Activated CD4-positive, alpha-beta T cell treated with anti-CD3 and anti-CD28 coated beads, Interleukin-2, Interleukin-6, amounts not matched to agents 100 ng/mL and 50 ng/mL, durations not matched to agents 16 hours and 8 hours (primary cell): Measurements from ENCODE around the gene TRIP11.

ENCODE experiments used
- DNase-seq: peaks from one replicate; pipeline ENCODE4 v3.0.0-alpha.2; 2020

TRIP11 gene

GRCh38 chr14:91953170-91953985 is 86.5 kb downstream of the TRIP11 start:
- no peak for DNase-seq

GRCh38 chr14:91947475-91948184 is 92.2 kb downstream of the TRIP11 start, which contains the start of gene FBLN5:
FBLN5 (minus strand) TSS chr14:91947694; CDS start chr14:91947229, 465 bp downstream.
- DNase-seq = peak; percentile 48

GRCh38 chr14:91946622-91947474 is 93.0 kb downstream of the TRIP11 start:
- DNase-seq = no peak

GRCh38 chr14:91945751-91946621 is 93.9 kb downstream of the TRIP11 start:
- no peak for DNase-seq

GRCh38 chr14:91942946-91943345 is 96.9 kb downstream of the TRIP11 start:
- no peak for DNase-seq

- no peak for DNase-seq
Observed at GRCh38 chr14:91942128-91942527, 97.7 kb downstream of the TRIP11 start.

- DNase-seq = no peak
Observed at GRCh38 chr14:91940209-91940608, 99.7 kb downstream of the TRIP11 start.

- no peak for DNase-seq
Observed at GRCh38 chr14:91935586-91935985, 104.3 kb downstream of the TRIP11 start.

- DNase-seq = no peak
Observed at GRCh38 chr14:91934554-91935285, 105.1 kb downstream of the TRIP11 start.

GRCh38 chr14:91931478-91932088 is 108.3 kb downstream of the TRIP11 start:
- no peak for DNase-seq

- no peak for DNase-seq
Observed at GRCh38 chr14:91929700-91930099, 110.2 kb downstream of the TRIP11 start.

- DNase-seq = no peak
Observed at GRCh38 chr14:91927800-91928199, 112.1 kb downstream of the TRIP11 start.

GRCh38 chr14:91927191-91927590 is 112.7 kb downstream of the TRIP11 start:
- no peak for DNase-seq

- no peak for DNase-seq
Observed at GRCh38 chr14:91926131-91926890, 113.5 kb downstream of the TRIP11 start.

- no peak for DNase-seq
Observed at GRCh38 chr14:91925727-91926121, 114.1 kb downstream of the TRIP11 start.

- no peak for DNase-seq
Observed at GRCh38 chr14:91925001-91925726, 114.7 kb downstream of the TRIP11 start.

- no peak for DNase-seq
Observed at GRCh38 chr14:91920526-91920925, 119.3 kb downstream of the TRIP11 start.

- DNase-seq = no peak
Observed at GRCh38 chr14:91919814-91920213, 120.0 kb downstream of the TRIP11 start.

- no peak for DNase-seq
Observed at GRCh38 chr14:91918186-91918883, 121.5 kb downstream of the TRIP11 start.
